ENCODE data around the gene CACNA2D4.

Gene CACNA2D4

DNA sequence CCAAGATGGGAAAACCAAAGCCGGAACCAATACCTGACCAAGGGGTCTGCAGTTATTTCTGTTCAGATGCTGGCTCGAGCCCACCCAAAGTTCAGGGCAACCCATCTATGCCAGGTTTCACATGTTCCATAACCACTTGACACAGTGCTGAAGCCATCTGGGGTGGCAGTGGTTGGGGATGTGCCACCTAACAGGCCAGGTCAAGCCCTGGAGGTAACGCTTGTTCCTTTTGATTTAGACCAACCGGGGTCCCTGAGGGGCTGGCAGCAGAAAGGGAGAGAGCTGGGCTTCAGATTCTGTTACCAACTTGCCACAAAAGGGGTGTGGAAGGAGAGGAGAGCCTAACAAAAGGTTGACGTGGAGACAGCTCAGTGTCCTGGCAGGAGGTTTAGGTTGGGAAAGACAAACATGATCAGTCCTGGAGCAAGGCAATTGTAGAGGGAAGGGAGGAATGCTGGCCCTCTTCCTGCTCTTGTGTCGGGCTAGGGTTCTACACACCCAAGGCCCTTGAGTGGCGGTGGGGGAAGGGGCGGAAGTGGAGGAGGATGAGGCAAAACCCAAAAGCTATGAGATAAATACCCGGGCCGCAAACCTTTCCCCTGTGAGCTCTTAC, 31.9 kb downstream of the CACNA2D4 start:
- Histone ChIP-seq H3K9ac (no peak overlapping the region), H3K4me3 (ENCODE audit: low read depth, low read length) (no peak overlapping the region), H3K27me3 (ENCODE audit: control insufficient read depth, insufficient read depth, low read length) (no peaks in the 10 kb centered on the region), H3K9me3 (ENCODE audit: control insufficient read depth, low read length) (no peaks in the 10 kb centered on the region), H3K4me2 (ENCODE audit: low read length) (no peak overlapping the region), H3K36me3 (ENCODE audit: control insufficient read depth, insufficient read depth, low read length) (no peaks in the 10 kb centered on the region), H2AFZ (no peak overlapping the region), H3K27ac (no peak overlapping the region), H3K4me1 (no peaks in the 10 kb centered on the region), H3K79me2 (no peaks in the 10 kb centered on the region)
- TF ChIP-seq, protein P1, sequence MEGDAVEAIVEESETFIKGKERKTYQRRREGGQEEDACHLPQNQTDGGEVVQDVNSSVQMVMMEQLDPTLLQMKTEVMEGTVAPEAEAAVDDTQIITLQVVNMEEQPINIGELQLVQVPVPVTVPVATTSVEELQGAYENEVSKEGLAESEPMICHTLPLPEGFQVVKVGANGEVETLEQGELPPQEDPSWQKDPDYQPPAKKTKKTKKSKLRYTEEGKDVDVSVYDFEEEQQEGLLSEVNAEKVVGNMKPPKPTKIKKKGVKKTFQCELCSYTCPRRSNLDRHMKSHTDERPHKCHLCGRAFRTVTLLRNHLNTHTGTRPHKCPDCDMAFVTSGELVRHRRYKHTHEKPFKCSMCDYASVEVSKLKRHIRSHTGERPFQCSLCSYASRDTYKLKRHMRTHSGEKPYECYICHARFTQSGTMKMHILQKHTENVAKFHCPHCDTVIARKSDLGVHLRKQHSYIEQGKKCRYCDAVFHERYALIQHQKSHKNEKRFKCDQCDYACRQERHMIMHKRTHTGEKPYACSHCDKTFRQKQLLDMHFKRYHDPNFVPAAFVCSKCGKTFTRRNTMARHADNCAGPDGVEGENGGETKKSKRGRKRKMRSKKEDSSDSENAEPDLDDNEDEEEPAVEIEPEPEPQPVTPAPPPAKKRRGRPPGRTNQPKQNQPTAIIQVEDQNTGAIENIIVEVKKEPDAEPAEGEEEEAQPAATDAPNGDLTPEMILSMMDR (IDR thresholded peaks at IDR 0.05): no peak

DNA sequence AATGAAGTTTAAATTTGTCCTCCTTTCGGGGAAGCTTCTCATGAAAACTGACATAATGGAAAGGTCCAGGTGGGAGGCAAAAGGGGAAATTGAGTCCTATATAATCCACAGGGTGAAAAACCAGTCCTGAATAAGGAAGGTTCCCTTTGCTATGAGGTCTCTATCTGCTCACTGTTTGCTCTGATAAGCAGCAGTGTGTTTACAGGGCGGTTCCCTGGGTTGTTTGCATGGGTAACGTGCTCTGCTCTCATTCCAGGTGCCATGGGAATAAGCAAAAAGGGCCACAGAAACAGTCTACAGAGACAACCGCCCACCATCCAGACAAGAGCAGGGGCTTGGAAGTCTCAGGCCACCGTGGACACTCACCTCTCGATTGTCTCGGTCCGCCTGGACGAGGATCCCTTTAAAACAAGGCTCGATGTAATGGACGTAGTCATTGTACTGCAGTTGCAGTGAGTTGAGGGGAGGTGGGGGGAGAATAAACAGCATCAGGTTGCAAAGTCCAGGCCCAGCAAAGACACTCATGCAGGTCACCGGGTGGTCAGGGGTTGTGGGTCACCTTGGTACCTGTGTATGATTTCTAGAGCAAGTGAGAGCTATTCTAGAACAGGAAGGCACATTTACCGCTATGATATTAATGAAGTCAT, 32.7 kb downstream of the CACNA2D4 start:
- H3K9ac ChIP-seq: no peak overlapping the region
- H3K9me3 ChIP-seq (ENCODE audit: control insufficient read depth, low read length): no peaks in the 10 kb centered on the region
- no peak overlapping the region for H3K27ac ChIP-seq
- H3K27me3 ChIP-seq (ENCODE audit: control insufficient read depth, insufficient read depth, low read length): no peaks in the 10 kb centered on the region
- H3K4me2 ChIP-seq (ENCODE audit: low read length): no peak overlapping the region
- H2AFZ ChIP-seq: no peak overlapping the region
- H3K36me3 ChIP-seq (ENCODE audit: control insufficient read depth, insufficient read depth, low read length): no peaks in the 10 kb centered on the region
- no peaks in the 10 kb centered on the region for H3K79me2 ChIP-seq
- TF ChIP-seq, protein P1 (IDR thresholded peaks at IDR 0.05): no peak
- no peaks in the 10 kb centered on the region for H3K4me1 ChIP-seq
- no peak overlapping the region for H3K4me3 ChIP-seq (ENCODE audit: low read depth, low read length)

DNA sequence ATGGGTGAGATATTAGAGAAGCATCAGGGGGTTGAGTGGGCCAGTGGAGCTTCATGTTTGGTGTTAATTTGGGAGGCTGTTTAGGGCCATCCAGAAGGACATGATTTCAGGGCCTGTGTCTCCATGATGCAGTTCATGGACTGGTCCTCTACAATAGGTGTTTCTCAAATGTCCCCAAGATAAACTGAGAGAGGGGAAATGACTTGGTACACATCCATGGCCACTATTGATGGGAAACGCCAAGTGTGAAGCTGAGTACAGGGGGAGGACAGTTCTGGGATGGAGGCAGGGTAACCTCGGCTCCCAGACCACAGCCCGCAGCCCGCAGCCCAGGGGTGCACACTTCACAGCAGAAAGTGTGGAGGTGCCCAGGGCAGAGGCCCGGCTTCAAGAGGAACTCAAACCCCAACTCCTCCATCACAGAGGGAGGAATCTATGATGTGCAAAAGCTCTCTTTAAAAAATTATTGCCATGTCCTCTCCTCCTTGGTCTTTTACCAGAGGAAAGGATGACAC, 33.3 kb downstream of the CACNA2D4 start:
- TF ChIP-seq, protein P1 (IDR thresholded peaks at IDR 0.05): no peak
- Histone ChIP-seq H3K27me3 (ENCODE audit: control insufficient read depth, insufficient read depth, low read length) (no peaks in the 10 kb centered on the region), H3K4me2 (ENCODE audit: low read length) (no peak overlapping the region), H3K9ac (no peak overlapping the region), H3K9me3 (ENCODE audit: control insufficient read depth, low read length) (no peaks in the 10 kb centered on the region), H3K4me1 (no peaks in the 10 kb centered on the region), H3K79me2 (no peaks in the 10 kb centered on the region), H2AFZ (no peak overlapping the region), H3K36me3 (ENCODE audit: control insufficient read depth, insufficient read depth, low read length) (no peaks in the 10 kb centered on the region), H3K4me3 (ENCODE audit: low read depth, low read length) (no peak overlapping the region), H3K27ac (no peak overlapping the region)

DNA sequence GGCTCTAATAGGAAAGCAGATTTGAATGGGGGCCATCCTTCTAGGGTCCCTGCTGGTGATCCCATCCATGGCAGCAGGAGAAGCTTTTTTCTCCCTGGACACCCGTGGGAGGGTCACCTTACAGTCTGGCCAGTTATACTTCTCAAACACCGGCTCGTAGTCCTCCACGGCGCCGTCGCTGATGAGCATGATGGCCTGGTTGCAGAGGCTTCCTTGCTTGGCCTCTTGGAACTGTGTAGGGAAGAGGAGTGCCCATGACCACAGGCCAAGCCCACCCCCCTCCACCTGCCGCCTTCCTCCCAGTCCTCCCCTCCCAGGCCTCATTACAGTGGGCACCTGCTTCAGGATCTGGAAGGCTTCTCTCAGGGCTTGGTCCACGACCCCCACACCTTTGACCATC, 33.8 kb downstream of the CACNA2D4 start:
- Histone ChIP-seq H3K36me3 (ENCODE audit: control insufficient read depth, insufficient read depth, low read length) (no peaks in the 10 kb centered on the region), H3K9me3 (ENCODE audit: control insufficient read depth, low read length) (no peaks in the 10 kb centered on the region), H3K27me3 (ENCODE audit: control insufficient read depth, insufficient read depth, low read length) (no peaks in the 10 kb centered on the region), H3K79me2 (no peaks in the 10 kb centered on the region), H2AFZ (no peak overlapping the region), H3K4me1 (no peaks in the 10 kb centered on the region), H3K4me3 (ENCODE audit: low read depth, low read length) (no peak overlapping the region), H3K9ac (no peak overlapping the region), H3K27ac (no peak overlapping the region), H3K4me2 (ENCODE audit: low read length) (no peak overlapping the region)
- TF ChIP-seq, protein P1 (IDR thresholded peaks at IDR 0.05): no peak

DNA sequence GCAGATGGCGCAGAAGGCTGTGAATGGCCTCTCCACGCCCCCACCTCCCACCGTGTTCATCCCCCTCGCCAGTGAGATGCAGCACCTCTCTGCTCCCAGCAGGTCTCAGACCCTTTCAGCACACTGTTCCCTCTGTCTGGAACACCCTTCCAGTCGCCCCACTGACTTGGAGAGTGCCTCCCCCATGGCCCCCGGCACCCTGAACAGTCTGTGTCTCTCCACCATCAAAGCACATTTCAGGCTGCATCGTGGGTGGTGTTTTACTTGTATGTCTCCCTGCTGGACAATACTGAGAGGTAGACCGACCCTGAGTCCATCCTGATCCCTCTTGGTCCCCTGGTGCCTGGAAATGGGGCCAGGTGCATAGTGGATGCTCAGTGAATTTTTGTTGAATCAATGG, 34.9 kb downstream of the CACNA2D4 start:
- TF ChIP-seq, protein P1 (IDR thresholded peaks at IDR 0.05): no peak
- no peak overlapping the region for H3K27ac ChIP-seq
- H3K9me3 ChIP-seq (ENCODE audit: control insufficient read depth, low read length): no peaks in the 10 kb centered on the region
- no peak overlapping the region for H2AFZ ChIP-seq
- no peaks in the 10 kb centered on the region for H3K4me1 ChIP-seq
- H3K79me2 ChIP-seq: no peaks in the 10 kb centered on the region
- no peaks in the 10 kb centered on the region for H3K27me3 ChIP-seq (ENCODE audit: control insufficient read depth, insufficient read depth, low read length)
- no peaks in the 10 kb centered on the region for H3K36me3 ChIP-seq (ENCODE audit: control insufficient read depth, insufficient read depth, low read length)
- no peak overlapping the region for H3K9ac ChIP-seq
- H3K4me3 ChIP-seq (ENCODE audit: low read depth, low read length): no peak overlapping the region
- H3K4me2 ChIP-seq (ENCODE audit: low read length): no peak overlapping the region
